ENCODE results near the gene NEDD9.

Gene NEDD9

GRCh38 chr6:11146117-11146826 lies 86.2 kb downstream of the NEDD9 start:
- DNase-seq (ENCODE audit: low read depth in 1 of 2, low spot score in 1 of 2), result no peak

DNA sequence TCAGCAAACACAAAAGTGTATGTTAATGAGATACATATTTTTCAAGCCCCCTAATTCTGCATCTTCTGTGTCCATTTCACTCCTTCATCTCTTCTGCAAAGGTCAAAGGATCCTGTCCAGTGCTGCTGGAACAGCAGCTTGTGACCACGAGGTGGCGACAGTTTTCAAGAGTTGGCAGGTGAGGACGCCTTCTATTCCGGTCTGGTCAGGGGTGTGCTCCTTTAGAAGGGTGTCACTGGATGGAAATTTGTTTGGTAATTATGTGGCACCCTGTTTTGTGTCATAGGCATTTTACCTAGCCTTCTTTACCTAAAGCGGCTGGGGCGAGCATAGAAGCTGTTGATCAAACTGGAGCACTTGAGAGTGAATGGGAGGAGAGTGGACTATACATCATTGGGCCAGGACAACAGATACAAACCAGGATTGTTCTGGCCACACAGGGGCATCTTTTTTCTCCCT lies 88.0 kb downstream of the NEDD9 start:
- DNase-seq (ENCODE audit: low read depth in 1 of 2, low spot score in 1 of 2), result peak; percentile 45 to 57

DNA sequence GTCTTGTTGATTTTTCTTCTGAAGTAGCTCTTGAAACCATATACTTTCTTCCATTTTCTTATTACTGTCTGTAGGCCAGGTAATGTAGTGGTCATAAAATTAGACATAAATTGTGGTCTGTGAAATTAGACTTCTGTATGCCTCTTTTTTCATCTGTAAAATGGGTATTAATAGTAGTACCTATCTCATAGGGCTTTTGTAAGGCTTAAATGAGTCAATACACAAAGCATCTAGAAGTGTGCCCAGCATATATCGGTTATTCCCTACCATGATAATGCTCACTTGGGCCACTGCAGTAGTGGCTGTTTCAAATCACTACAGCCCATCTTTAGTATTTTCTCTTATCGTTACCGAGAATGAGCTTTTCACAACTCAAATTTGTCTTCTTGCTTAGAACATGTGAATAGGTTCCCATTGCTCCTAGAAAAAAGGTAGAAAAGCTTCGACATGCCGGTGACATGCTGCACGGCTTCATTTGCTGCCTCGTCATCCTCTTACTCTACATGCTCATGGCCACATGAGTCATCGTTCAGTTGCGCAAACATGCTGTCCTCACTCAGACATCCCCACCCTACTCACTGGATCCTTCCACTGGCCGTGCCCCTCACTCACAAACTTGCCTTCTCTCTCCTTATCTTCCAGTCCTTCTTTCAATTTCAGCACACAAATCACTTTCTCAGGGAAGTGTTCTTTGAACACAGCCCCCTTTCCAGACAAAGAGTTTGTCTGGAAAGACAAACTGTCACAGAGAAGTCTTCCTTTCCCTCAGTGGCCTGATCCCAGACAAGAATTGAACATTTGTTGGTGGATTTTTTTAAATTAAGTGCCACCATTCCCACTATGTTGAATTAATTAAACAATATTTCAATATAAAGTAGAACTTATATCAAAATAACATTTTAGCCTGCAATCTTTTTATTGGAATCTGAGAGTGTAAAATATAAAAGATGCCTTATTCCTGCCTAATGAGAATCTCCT lies 88.8 kb downstream of the NEDD9 start:
- no peak for DNase-seq (ENCODE audit: low read depth in 1 of 2, low spot score in 1 of 2)

GRCh38 chr6:11142296-11143027 lies 90.0 kb downstream of the NEDD9 start:
- no peak for DNase-seq (ENCODE audit: low read depth in 1 of 2, low spot score in 1 of 2)

GRCh38 chr6:11141295-11141694 lies 91.2 kb downstream of the NEDD9 start:
- no peak for DNase-seq (ENCODE audit: low read depth in 1 of 2, low spot score in 1 of 2)

GRCh38 chr6:11140056-11140455 lies 92.4 kb downstream of the NEDD9 start:
- no peak for DNase-seq (ENCODE audit: low read depth in 1 of 2, low spot score in 1 of 2)

GRCh38 chr6:11139051-11139960 lies 93.2 kb downstream of the NEDD9 start:
- DNase-seq (ENCODE audit: low read depth in 1 of 2, low spot score in 1 of 2), result no peak

DNA sequence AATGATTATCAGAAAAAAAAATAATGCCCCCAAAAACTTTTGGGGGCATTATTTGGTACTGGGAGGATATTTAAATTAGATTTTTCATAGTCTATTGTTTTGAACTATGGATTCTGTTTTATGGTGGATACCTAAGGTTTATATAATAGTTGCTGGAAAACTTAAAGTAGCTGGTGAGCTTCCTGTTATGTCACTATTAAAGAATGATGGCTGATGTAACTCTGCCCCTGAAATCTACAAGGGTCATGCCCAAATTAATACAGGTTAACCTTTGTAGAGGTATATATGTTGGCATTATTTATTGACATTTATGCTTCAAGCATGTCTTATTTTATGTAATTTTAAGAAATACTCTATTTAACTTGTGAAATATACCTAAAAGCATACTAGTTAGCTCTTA lies 95.7 kb downstream of the NEDD9 start:
- DNase-seq (ENCODE audit: low read depth in 1 of 2, low spot score in 1 of 2), result no peak
